ENCODE measurements around the gene UHRF1. TPM values are rescaled to one million over a fixed set of nuclear protein-coding genes. Genes with fewer than 3 reads are reported as not detected.
"Not testable (repeated sequence)": the region's sequence is repeated elsewhere in the genome, so short reads cannot be mapped to it uniquely, and the experiment has no call there.

The UHRF1 gene
- total RNA-seq, 2 donors from 2014 or later = 3.8 to 5.3 TPM

GRCh38 chr19:4889034-4889815 lies 20.1 kb upstream of the UHRF1 start:
- Histone ChIP-seq H3K4me3 (no peak overlapping the region), H3K9me3 (no peaks in the 10 kb centered on the region), H3K27ac (no peak overlapping the region), H3K4me1 (replicated peaks) (no peaks in the 10 kb centered on the region), H3K36me3 (no peaks in the 10 kb centered on the region), H3K27me3 (replicated peaks; ENCODE audit: insufficient read depth) (no peaks in the 10 kb centered on the region)
- intact Hi-C loops (cut with DNase I) = no loop called here
- DNase-seq (ENCODE audit: low spot score) = no peak
- TF ChIP-seq POLR2AphosphoS5 (IDR thresholded peaks at IDR 0.05) (no peak), POLR2A (IDR thresholded peaks at IDR 0.05) (no peak)
- TF ChIP-seq, protein P1, sequence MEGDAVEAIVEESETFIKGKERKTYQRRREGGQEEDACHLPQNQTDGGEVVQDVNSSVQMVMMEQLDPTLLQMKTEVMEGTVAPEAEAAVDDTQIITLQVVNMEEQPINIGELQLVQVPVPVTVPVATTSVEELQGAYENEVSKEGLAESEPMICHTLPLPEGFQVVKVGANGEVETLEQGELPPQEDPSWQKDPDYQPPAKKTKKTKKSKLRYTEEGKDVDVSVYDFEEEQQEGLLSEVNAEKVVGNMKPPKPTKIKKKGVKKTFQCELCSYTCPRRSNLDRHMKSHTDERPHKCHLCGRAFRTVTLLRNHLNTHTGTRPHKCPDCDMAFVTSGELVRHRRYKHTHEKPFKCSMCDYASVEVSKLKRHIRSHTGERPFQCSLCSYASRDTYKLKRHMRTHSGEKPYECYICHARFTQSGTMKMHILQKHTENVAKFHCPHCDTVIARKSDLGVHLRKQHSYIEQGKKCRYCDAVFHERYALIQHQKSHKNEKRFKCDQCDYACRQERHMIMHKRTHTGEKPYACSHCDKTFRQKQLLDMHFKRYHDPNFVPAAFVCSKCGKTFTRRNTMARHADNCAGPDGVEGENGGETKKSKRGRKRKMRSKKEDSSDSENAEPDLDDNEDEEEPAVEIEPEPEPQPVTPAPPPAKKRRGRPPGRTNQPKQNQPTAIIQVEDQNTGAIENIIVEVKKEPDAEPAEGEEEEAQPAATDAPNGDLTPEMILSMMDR (IDR thresholded peaks at IDR 0.05) = no peak
- WGBS = 79% methylated on average over 14 of the region's 14 CpGs

GRCh38 chr19:4891066-4891465 lies 18.2 kb upstream of the UHRF1 start:
- intact Hi-C loops (cut with DNase I) = no loop called here
- Histone ChIP-seq H3K9me3 (no peaks in the 10 kb centered on the region), H3K27ac (no peak overlapping the region), H3K4me1 (replicated peaks) (no peaks in the 10 kb centered on the region), H3K4me3 (no peak overlapping the region), H3K27me3 (replicated peaks; ENCODE audit: insufficient read depth) (no peaks in the 10 kb centered on the region), H3K36me3 (no peaks in the 10 kb centered on the region)
- 86% methylated on average over 22 of the region's 22 CpGs for WGBS
- DNase-seq (ENCODE audit: low spot score) = no peak
- TF ChIP-seq POLR2A (IDR thresholded peaks at IDR 0.05) (no peak), POLR2AphosphoS5 (IDR thresholded peaks at IDR 0.05) (no peak)
- TF ChIP-seq, protein P1 (IDR thresholded peaks at IDR 0.05) = no peak

- H3K9me3 ChIP-seq; H3K36me3 ChIP-seq; H3K4me3 ChIP-seq; intact Hi-C loops (cut with DNase I); H3K27me3 ChIP-seq (replicated peaks; ENCODE audit: insufficient read depth); H3K4me1 ChIP-seq (replicated peaks); DNase-seq (ENCODE audit: low spot score); H3K27ac ChIP-seq: not testable (repeated sequence)
- 93% methylated on average over 11 of the region's 11 CpGs for WGBS
Measured at GRCh38 chr19:4892962-4893361, 16.3 kb upstream of the UHRF1 start.

GRCh38 chr19:4896372-4896771 lies 12.9 kb upstream of the UHRF1 start:
- H3K4me1 ChIP-seq (replicated peaks) = no peaks in the 10 kb centered on the region
- 64% methylated on average over 3 of the region's 3 CpGs for WGBS
- no peaks in the 10 kb centered on the region for H3K36me3 ChIP-seq
- intact Hi-C loops (cut with DNase I) = no loop called here
- H3K9me3 ChIP-seq = no peaks in the 10 kb centered on the region
- TF ChIP-seq, protein P1 (IDR thresholded peaks at IDR 0.05) = no peak
- TF ChIP-seq POLR2A (IDR thresholded peaks at IDR 0.05) (no peak), POLR2AphosphoS5 (IDR thresholded peaks at IDR 0.05) (no peak)
- no peak overlapping the region for H3K4me3 ChIP-seq
- H3K27me3 ChIP-seq (replicated peaks; ENCODE audit: insufficient read depth) = no peaks in the 10 kb centered on the region
- H3K27ac ChIP-seq = no peak overlapping the region
- no peak for DNase-seq (ENCODE audit: low spot score)

GRCh38 chr19:4897146-4897545 lies 12.2 kb upstream of the UHRF1 start:
- intact Hi-C loops (cut with DNase I) = no loop called here
- Histone ChIP-seq H3K4me3 (no peak overlapping the region), H3K4me1 (replicated peaks) (no peaks in the 10 kb centered on the region), H3K27ac (no peak overlapping the region), H3K9me3 (no peaks in the 10 kb centered on the region), H3K36me3 (no peaks in the 10 kb centered on the region), H3K27me3 (replicated peaks; ENCODE audit: insufficient read depth) (no peaks in the 10 kb centered on the region)
- no peak for DNase-seq (ENCODE audit: low spot score)
- WGBS = 80% methylated on average over 7 of the region's 7 CpGs
- TF ChIP-seq POLR2AphosphoS5 (IDR thresholded peaks at IDR 0.05) (no peak), POLR2A (IDR thresholded peaks at IDR 0.05) (no peak)
- TF ChIP-seq, protein P1 (IDR thresholded peaks at IDR 0.05) = no peak

GRCh38 chr19:4900879-4901278 lies 8.4 kb upstream of the UHRF1 start:
- intact Hi-C loops (cut with DNase I) = not testable (repeated sequence)

More at GRCh38 chr19:4900879-4901278, 8.4 kb upstream of the UHRF1 start:
- 78% methylated on average over 13 of the region's 13 CpGs for WGBS
- not testable (repeated sequence) for H3K27me3 ChIP-seq (replicated peaks; ENCODE audit: insufficient read depth); DNase-seq (ENCODE audit: low spot score); H3K36me3 ChIP-seq; H3K4me3 ChIP-seq; H3K9me3 ChIP-seq; H3K4me1 ChIP-seq (replicated peaks); H3K27ac ChIP-seq

Data from prostate gland (tissue), 2 donors.